ENCODE measurements around the gene RAB22A. TPM values are rescaled to one million over a fixed set of nuclear protein-coding genes. Genes with fewer than 3 reads are reported as not detected.
"Not testable (repeated sequence)": the region's sequence is repeated elsewhere in the genome, so short reads cannot be mapped to it uniquely, and the experiment has no call there.

RAB22A gene
- total RNA-seq, 2 experiments from 2014 or later, result 15.5 to 18.0 TPM

DNA sequence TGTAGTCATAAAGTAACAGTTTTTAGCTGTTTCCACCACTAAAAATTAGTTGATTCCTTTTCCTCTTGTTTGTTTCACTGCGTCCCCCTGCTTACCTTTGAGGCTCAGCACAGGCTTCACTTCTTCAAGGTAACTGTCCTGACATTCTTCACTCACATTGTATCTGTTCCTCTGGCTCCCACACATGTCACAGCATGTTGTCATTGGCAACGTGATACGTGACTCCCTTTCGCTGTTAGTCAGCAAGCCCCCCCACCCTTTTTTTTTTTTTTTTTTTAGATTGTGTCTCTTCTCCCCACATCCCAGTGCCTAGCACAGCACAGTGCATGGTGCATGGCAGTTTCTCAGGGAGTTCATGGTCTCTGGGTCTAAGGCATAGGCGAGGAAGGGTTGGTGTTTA is 92.8 kb downstream of the RAB22A start:
- ChIA-PET CTCF (interaction anchor here (0.7 to 1.3 kb wide), 2 partner anchors 57 to 132 kb away, joined by 3 read pairs; no protein-coding TSS in a partner anchor), POLR2A (no interaction called here)
- Mint-ChIP-seq H3K9me3 (no peaks in the 10 kb centered on the region), H3K27ac (no peak overlapping the region), H3K36me3 (ENCODE audit: low read depth) (peaks cover 21% of the 10 kb centered on the region), H3K4me3 (no peak overlapping the region), H3K4me1 (peaks cover 36% of the 10 kb centered on the region), H3K27me3 (no peaks in the 10 kb centered on the region)
- DNase-seq, result no peak

DNA sequence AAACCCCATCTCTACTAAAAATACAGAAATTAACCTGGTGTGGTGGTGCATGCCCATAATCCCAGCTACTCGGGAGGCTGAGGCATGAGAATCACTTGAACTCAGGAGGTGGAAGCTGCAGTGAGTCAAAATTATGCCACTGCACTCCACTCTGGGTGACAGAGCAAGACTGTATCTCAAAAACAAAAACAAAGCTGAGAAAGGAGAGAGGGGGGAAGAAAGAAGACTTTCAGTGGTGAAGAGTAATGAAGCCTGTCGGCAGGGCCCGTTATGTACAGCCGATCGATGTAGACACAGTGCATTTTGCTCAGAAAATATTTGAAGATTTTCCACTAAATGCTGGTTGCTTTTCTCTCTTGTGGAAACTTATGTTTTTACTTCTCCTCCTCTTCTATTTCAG is 93.3 kb downstream of the RAB22A start:
- H3K4me3 Mint-ChIP-seq, result no peak overlapping the region
- ChIA-PET CTCF (interaction anchor here (0.7 to 1.3 kb wide), 2 partner anchors 58 to 132 kb away, joined by 3 read pairs; no protein-coding TSS in a partner anchor), POLR2A (no interaction called here)
- peaks cover 20% of the 10 kb centered on the region for H3K36me3 Mint-ChIP-seq (ENCODE audit: low read depth)
- no peaks in the 10 kb centered on the region for H3K27me3 Mint-ChIP-seq
- peaks cover 35% of the 10 kb centered on the region for H3K4me1 Mint-ChIP-seq
- no peak overlapping the region for H3K27ac Mint-ChIP-seq
- no peaks in the 10 kb centered on the region for H3K9me3 Mint-ChIP-seq
- DNase-seq, result no peak

DNA sequence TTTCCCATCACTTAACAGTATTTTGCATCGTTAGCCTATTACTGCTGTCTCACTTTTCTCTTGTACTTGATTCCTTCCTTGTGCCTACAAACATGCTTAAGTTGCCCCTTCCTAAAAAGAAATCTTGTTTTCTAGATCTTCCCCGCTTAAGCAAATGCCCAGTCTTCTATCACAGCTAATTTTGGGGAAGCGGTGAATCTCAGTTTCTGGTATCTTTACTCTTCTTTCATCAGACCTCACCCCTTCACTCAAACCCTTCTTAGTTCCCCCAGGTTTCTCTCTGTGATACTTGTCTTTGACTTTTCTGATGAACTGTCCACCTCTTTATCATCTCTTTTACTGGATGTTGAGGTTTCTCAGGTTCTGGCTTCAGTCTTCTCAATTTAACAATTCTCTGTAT is 93.8 kb downstream of the RAB22A start:
- Mint-ChIP-seq H3K9me3 (no peaks in the 10 kb centered on the region), H3K27ac (no peak overlapping the region), H3K36me3 (ENCODE audit: low read depth) (peaks cover 16% of the 10 kb centered on the region), H3K4me3 (no peak overlapping the region), H3K4me1 (peaks cover 35% of the 10 kb centered on the region), H3K27me3 (no peaks in the 10 kb centered on the region)
- no peak for DNase-seq
- ChIA-PET CTCF (interaction anchor here (1.6 kb wide), 1 partner anchor 30 kb away, joined by 4 read pairs; no protein-coding TSS in a partner anchor), POLR2A (no interaction called here)

DNA sequence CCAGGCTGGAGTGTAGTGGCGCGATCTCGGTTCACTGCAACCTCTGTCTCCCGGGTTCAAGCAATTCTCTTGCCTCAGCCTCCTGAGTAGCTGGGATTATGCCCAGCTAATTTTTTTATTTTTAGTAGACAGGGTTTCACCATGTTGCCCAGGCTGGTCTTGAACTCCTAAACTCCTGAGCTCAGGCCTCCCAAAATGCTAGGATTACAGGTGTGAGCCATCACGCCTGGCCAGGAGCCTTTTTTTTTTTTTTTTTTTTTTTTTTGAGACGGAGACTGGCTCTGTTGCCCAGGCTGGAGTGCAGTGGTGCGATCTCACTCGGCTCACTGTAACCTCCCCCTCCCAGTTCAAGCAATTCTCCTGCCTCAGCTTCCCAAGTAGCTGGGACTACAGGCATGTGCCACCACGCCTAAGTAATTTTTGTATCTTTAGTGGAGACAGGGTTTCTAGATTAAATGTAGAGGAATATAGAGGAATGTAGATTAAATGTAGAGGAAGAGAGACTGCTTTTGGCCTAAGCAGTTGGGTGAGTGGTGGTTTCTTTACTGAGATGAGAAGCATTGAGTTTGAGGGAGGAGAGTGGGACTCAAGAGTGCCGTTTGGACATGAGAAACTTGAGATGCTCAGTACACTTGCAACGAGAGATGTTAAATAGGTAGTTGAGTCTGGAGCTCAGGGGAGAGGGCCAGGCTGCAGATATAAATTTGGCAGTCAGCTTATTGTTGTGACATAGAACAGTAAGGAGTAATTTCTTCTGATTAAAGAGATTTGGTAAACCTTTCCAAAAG is 96.2 kb downstream of the RAB22A start:
- Mint-ChIP-seq H3K4me3 (no peak overlapping the region), H3K27ac (no peak overlapping the region), H3K36me3 (ENCODE audit: low read depth) (peaks cover 4% of the 10 kb centered on the region), H3K27me3 (no peaks in the 10 kb centered on the region), H3K4me1 (peaks cover 37% of the 10 kb centered on the region), H3K9me3 (no peaks in the 10 kb centered on the region)
- no peak for DNase-seq
- ChIA-PET CTCF (interaction anchor here (0.6 to 1.5 kb wide), 4 partner anchors 11 to 261 kb away, joined by 3 to 5 read pairs (median 4); no protein-coding TSS in a partner anchor), POLR2A (no interaction called here)

DNA sequence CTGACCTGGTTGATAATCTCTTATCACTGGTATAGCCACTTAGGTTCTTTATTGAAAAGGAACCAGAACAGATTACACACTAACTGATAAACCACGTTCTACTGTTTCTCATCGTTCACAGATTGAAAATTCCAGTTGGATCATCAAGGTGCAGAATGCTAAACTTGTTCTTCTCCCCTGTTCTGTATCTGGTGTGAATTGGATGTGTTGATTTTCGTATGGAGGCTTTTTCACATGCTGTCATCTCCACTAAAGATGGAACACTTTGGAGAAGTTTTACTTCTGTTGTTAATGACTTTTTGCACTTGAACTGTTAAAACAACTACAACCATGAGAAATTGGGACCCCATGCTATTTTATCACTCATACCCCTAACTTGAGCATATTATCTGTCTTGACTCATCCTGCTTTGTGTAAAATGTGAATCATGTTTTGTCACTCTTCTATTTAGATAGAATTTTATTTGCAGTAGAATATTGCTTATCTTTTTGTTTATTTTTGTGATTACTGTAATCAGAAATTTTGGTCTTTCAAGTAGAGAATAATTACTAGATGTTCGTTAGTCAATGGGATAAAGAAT is 97.0 kb downstream of the RAB22A start:
- CTCF ChIA-PET, result interaction anchor here (1.4 to 1.5 kb wide), 2 partner anchors 19 to 57 kb away, joined by 3 to 5 read pairs; no protein-coding TSS in a partner anchor
- Mint-ChIP-seq H3K4me3 (no peak overlapping the region), H3K9me3 (no peaks in the 10 kb centered on the region), H3K27ac (no peak overlapping the region), H3K4me1 (peaks cover 36% of the 10 kb centered on the region), H3K27me3 (no peaks in the 10 kb centered on the region), H3K36me3 (ENCODE audit: low read depth) (peaks cover 4% of the 10 kb centered on the region)
- POLR2A ChIA-PET, result no interaction called here
- no peak for DNase-seq

DNA sequence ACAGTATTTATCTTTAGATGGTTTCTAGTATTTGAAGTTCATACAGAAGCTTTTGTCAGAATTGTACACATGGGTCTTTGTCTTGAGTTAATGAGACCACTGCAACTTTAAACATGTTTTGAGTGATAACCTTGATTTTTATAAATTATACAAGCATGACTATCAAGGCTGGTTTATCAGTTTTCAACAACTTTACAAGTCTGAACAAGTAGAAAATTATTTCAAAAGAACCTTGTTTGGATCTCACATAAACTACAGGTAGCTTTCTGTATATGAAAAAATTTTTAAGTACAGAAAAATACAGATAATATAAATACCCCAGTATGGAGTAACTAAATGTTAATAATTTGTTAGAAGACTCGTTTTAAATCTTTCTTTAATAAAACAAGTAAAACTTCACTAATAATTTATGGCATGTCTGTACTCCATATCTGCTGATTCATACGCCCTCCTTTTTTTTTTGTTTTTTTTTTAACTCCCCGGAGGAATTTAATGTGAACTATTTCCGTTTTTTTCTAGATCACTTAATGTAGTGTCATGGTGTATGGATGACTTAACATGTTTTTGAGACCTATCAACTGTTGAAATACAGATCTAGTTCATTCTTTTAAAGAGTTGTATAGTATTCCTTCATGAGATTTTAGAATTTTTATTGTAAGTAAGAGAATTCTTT is 97.8 kb downstream of the RAB22A start:
- H3K36me3 Mint-ChIP-seq (ENCODE audit: low read depth), result peaks cover 6% of the 10 kb centered on the region
- ChIA-PET POLR2A (no interaction called here), CTCF (interaction anchor here (1.3 to 1.5 kb wide), 2 partner anchors 8 to 18 kb away, joined by 4 to 5 read pairs; no protein-coding TSS in a partner anchor)
- H3K27me3 Mint-ChIP-seq, result no peaks in the 10 kb centered on the region
- peaks cover 39% of the 10 kb centered on the region for H3K4me1 Mint-ChIP-seq
- peak overlapping the region; percentile 83 for H3K27ac Mint-ChIP-seq
- H3K9me3 Mint-ChIP-seq, result no peaks in the 10 kb centered on the region
- no peak overlapping the region for H3K4me3 Mint-ChIP-seq
- DNase-seq, result no peak

DNA sequence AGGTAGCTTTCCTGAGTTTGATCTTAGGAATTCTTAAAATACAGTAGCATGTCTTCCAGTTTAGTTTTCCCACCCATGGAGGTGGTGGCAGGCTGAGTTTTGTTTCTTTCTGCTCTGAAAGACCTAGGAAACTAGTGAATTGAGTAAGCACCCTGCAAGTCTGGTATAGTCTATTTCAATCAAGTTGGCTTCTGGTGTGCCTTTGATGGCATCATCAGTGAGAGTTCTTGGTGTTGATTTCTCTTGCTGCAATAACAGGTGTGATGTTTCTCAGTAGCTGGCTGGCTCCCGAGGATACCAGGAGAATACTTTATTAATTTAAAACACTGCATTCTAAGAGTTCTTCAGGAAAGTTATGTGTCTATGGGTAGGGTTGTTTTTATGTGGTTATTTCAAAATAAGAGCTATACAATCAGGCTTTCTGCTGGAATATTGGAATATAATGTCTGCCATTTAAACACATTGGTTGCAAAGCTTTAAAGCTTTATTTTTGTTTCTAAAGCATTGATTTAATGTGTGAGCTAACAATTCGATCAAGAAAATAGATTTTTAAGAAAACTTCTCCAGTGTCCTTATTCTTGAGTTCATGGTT is 98.5 kb downstream of the RAB22A start:
- H3K9me3 Mint-ChIP-seq, result no peaks in the 10 kb centered on the region
- peaks cover 39% of the 10 kb centered on the region for H3K4me1 Mint-ChIP-seq
- no peaks in the 10 kb centered on the region for H3K27me3 Mint-ChIP-seq
- H3K36me3 Mint-ChIP-seq (ENCODE audit: low read depth), result peaks cover 6% of the 10 kb centered on the region
- ChIA-PET POLR2A (no interaction called here), CTCF (interaction anchor here (0.6 to 1.3 kb wide), 2 partner anchors 9 to 133 kb away, joined by 3 to 4 read pairs; no protein-coding TSS in a partner anchor)
- DNase-seq, result peak; percentile 45
- H3K4me3 Mint-ChIP-seq, result peak overlapping the region; percentile 28
- peak overlapping the region; percentile 83 for H3K27ac Mint-ChIP-seq

DNA sequence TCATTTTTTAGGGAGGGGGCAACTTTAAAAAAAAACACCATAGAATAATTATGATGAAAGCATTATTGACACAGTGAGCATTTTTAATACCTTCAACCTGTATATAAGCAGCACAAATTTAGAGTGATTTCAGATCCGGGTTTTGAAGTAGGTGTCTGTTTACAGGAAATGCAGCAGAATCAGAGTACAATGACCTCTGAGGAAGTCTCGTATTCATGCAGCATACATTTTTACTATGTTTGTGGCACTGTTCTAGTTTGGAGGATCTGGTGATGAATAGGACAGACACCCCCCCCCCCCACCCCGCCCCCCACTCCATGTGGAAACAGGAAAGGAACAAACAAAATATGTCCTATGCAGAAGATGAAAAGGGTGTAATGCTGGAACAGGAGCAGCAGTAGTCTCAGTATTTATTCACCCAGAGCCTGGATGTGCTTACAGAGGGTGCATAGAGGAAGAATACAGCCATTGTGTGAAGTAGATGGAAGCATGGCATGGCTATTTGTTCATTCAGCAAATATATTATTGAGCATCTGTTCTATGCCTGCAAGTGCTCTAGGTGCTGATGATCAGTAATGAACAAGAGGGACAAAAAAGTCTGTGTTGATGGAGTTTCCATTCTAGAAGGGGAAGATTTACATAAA is 99.2 kb downstream of the RAB22A start:
- no peak for DNase-seq
- peak overlapping the region; percentile 28 for H3K4me3 Mint-ChIP-seq
- peaks cover 6% of the 10 kb centered on the region for H3K36me3 Mint-ChIP-seq (ENCODE audit: low read depth)
- CTCF ChIA-PET, result interaction anchor here (0.6 to 1.3 kb wide), 2 partner anchors 10 to 134 kb away, joined by 3 to 4 read pairs; no protein-coding TSS in a partner anchor
- peaks cover 39% of the 10 kb centered on the region for H3K4me1 Mint-ChIP-seq
- H3K9me3 Mint-ChIP-seq, result no peaks in the 10 kb centered on the region
- H3K27me3 Mint-ChIP-seq, result no peaks in the 10 kb centered on the region
- POLR2A ChIA-PET, result no interaction called here
- H3K27ac Mint-ChIP-seq, result peak overlapping the region; percentile 83

DNA sequence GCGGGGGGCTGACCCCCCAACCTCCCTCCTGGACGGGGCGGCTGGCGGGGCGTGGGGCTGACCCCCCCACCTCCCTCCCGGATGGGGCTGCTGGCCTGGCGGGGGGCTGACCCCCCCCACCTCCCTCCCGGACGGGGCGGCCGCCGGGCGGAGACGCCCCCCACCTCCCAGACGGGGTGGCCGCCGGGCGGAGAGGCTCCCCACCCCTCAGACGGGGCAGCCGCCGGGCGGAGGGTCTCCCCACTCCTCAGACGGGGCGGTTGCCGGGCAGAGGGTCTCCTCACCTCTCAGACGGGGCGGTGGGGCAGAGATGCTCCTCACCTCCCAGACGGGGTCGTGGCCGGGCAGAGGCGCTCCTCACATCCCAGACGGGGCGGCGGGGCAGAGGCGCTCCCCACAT is 104.7 kb downstream of the RAB22A start:
- peaks cover 29% of the 10 kb centered on the region for H3K36me3 Mint-ChIP-seq (ENCODE audit: low read depth)
- H3K4me3 Mint-ChIP-seq, DNase-seq, H3K9me3 Mint-ChIP-seq, H3K27me3 Mint-ChIP-seq, POLR2A ChIA-PET, CTCF ChIA-PET, H3K27ac Mint-ChIP-seq: not testable (repeated sequence)
- H3K4me1 Mint-ChIP-seq, result peaks cover 41% of the 10 kb centered on the region

DNA sequence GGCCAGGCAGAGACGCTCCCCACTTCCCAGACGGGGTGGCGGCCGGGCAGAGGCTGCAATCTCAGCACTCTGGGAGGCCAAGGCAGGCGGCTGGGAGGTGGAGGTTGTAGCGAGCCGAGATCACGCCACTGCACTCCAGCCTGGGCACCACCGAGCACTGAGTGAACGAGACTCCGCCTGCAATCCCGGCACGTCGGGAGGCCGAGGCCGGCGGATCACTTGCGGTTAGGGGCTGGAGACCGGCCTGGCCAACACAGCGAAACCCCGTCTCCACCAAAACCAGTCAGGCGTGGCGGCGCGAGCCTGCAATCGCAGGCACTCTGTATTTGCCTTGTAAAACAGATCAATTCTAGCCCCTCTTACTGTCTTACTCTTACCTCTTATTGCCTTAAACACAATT is 105.3 kb downstream of the RAB22A start:
- DNase-seq, H3K27ac Mint-ChIP-seq, POLR2A ChIA-PET, H3K9me3 Mint-ChIP-seq, CTCF ChIA-PET, H3K27me3 Mint-ChIP-seq, H3K4me3 Mint-ChIP-seq: not testable (repeated sequence)
- Mint-ChIP-seq H3K36me3 (ENCODE audit: low read depth) (peaks cover 32% of the 10 kb centered on the region), H3K4me1 (peaks cover 35% of the 10 kb centered on the region)

DNA sequence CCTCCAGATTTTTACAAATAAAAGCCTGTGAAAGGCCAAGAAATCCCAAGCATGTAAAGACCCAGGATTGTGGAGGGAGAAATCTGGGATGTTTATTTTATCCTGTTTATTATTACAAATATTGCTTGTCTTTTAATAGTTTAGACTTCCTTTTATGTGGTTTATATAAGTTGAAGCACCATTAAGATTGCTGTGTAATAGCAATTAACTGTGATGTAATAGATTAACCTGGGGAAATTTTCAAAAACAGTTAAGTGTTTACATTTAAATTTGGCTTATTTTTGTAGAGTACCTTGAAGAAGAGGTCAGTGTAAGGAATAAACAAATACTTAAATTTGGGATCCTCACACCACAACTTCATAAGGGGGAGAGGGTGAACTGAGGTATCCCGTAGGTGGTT is 106.5 kb downstream of the RAB22A start:
- no peak for DNase-seq
- Mint-ChIP-seq H3K27me3 (no peaks in the 10 kb centered on the region), H3K27ac (no peak overlapping the region), H3K36me3 (ENCODE audit: low read depth) (peaks cover 42% of the 10 kb centered on the region), H3K4me1 (peaks cover 30% of the 10 kb centered on the region), H3K9me3 (peaks cover 3% of the 10 kb centered on the region), H3K4me3 (no peak overlapping the region)
- CTCF ChIA-PET, result interaction anchor here (0.6 kb wide), 3 partner anchors 214 to 257 kb away, joined by 3 to 8 read pairs (median 4); no protein-coding TSS in a partner anchor
- POLR2A ChIA-PET, result no interaction called here

DNA sequence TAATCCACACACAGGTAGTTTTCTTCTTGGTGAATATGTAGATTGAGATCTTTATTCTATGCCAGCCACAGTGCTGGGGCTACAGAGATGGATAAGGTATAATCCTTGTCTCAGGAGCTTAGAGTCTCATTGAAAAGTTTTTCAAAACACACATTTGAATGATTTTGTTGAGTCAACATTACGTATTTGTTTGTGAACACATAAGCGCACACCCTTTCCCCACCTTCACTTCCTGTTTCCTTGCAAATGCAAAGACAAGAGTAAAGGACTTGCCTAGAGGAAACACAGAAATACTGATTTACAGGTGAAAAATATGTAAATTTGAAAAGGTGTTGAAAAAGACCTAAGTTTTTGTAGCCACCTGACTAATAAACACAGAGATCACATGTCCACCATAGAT is 107.3 kb downstream of the RAB22A start:
- ChIA-PET CTCF (no interaction called here), POLR2A (no interaction called here)
- Mint-ChIP-seq H3K4me3 (peak overlapping the region; percentile 12), H3K36me3 (ENCODE audit: low read depth) (peaks cover 44% of the 10 kb centered on the region), H3K4me1 (peaks cover 29% of the 10 kb centered on the region), H3K27ac (peak overlapping the region; percentile 78), H3K27me3 (no peaks in the 10 kb centered on the region), H3K9me3 (peaks cover 3% of the 10 kb centered on the region)
- peak; percentile 12 for DNase-seq
